Spleen (tissue), 7 donors: ENCODE data around the gene WDFY4.

Experiments used
- CTCF ChIP-seq, 11 experiments: fragments of 200-600 bp in 7 of 11; fragments of 450-650 bp in 4 of 11; sonication (generic) in 4 of 11; IDR thresholded peaks in 8 of 11; conservative IDR thresholded peaks in 3 of 11; 1 replicate in 7 of 11; 2 replicates in 4 of 11; pipeline versions ENCODE4 v1.4.0 to v1.8.0; 2016 to 2021; ENCODE audit warnings: antibody characterized with exemption in 11 of 11, inconsistent platforms in 4 of 11, mild to moderate bottlenecking in 1 of 11
- POLR2A ChIP-seq, 3 donors: fragments of 450-650 bp; IDR thresholded peaks; one replicate each; pipeline ENCODE4 v1.5.1; 2017; ENCODE audit warnings: antibody characterized with exemption in 3 of 3, mild to moderate bottlenecking in 1 of 3
- POLR2AphosphoS5 ChIP-seq, 3 donors: sonication (generic); formaldehyde crosslinking; IDR thresholded peaks; one replicate each; pipeline ENCODE4 v1.5.1; 2017; ENCODE audit warnings: antibody characterized with exemption in 3 of 3
- donor health status: DM: no; HTN: no; CAD: no; lungs with moderate emphysema.
- donor health status: DM: no; HTN: no; CAD: no.
- donor health status: DM: no; HTN: no; CAD: no.

DNA sequence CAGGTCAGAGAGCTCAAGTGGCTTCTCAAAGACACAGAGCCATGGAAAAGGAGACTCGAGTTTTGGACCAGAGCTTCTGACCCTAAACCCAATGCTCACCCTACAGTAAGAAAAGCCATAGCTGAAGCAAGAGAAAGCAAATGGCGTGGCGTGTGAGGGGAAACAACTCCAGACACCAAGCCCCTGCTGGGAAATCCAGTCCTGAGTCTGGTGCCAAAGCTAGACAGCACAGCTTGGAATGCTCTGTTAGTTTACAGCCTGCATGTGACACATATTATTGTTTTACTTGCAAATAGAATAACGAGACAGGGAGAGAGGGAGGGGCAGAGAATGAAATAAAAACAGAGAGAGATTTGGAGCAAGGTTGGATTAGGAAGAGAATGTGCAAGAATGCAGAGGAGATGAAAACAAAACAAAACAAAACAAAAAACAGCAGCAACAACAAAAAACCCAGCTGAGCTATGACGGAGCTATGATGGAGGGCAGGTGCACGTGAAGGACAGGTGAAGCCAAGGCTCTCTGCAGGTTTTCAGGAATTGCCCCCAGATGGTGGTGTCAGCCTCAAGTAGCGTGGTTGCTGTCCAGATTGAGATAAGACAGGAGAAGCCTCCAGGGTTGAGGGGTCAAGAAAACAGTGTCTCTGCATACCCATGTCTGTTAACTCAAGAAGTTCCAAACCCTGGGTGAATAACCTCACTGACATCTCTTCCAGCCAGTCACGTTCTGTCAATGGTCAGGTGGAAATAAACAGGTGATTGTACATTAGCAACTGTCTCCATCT lies 324.7 kb downstream of the WDFY4 start:
- no peak for TF ChIP-seq CTCF (IDR thresholded peaks at IDR 0.05 in 8 of 11, conservative IDR thresholded peaks at IDR 0.05 in 3 of 11)
- no peak for TF ChIP-seq POLR2AphosphoS5 (IDR thresholded peaks at IDR 0.05)
- no peak for TF ChIP-seq POLR2A (IDR thresholded peaks at IDR 0.05)
